H9 (cell line): ENCODE results near the gene CDKN2C. TPM values are rescaled to one million over a fixed set of nuclear protein-coding genes. Genes with fewer than 3 reads are reported as not detected.
"Not testable (repeated sequence)": the region's sequence is repeated elsewhere in the genome, so short reads cannot be mapped to it uniquely, and the experiment has no call there.

ENCODE experiments used
- DNase-seq: peaks from one replicate; pipeline ENCODE4 v3.0.0-alpha.2; 2017
- H2AFZ ChIP-seq: one replicate; pipeline ENCODE4 v1.6.1; 2013; ENCODE audit warnings: mild to moderate bottlenecking, low read length, control low read depth, moderate library complexity
- H2AK5ac ChIP-seq: 2 replicates; pipeline ENCODE4 v1.6.1; 2013; ENCODE audit warnings: low read length, control low read depth, mixed read lengths; ENCODE audit not compliant: insufficient read length
- H2BK120ac ChIP-seq: one replicate; pipeline ENCODE4 v1.6.1; 2013; ENCODE audit warnings: low read depth, mild to moderate bottlenecking, low read length, control low read depth, inconsistent platforms; ENCODE audit not compliant: poor library complexity, severe bottlenecking
- H2BK12ac ChIP-seq: 2 replicates; pipeline ENCODE4 v1.6.1; 2013; ENCODE audit warnings: low read length, control low read depth, mixed read lengths, low read depth; ENCODE audit not compliant: insufficient read length
- H2BK15ac ChIP-seq: 2 replicates; pipeline ENCODE4 v1.6.1; 2013; ENCODE audit warnings: low read depth, low read length, control low read depth
- H2BK20ac ChIP-seq: one replicate; pipeline ENCODE4 v1.6.1; 2013; ENCODE audit warnings: low read depth, mild to moderate bottlenecking, low read length, control low read depth, inconsistent platforms; ENCODE audit not compliant: poor library complexity, severe bottlenecking
- H2BK5ac ChIP-seq: 2 replicates; pipeline ENCODE4 v1.6.1; 2013; ENCODE audit warnings: low read length, control low read depth, mixed read lengths; ENCODE audit not compliant: insufficient read length
- H3K14ac ChIP-seq: 2 replicates; pipeline ENCODE4 v1.6.1; 2013; ENCODE audit warnings: low read length, control low read depth; ENCODE audit not compliant: insufficient read depth
- H3K18ac ChIP-seq: 2 replicates; pipeline ENCODE4 v1.6.1; 2013; ENCODE audit warnings: low read depth, mild to moderate bottlenecking, mixed read lengths, low read length, control low read depth; ENCODE audit not compliant: insufficient read length
- H3K23ac ChIP-seq: 2 replicates; pipeline ENCODE4 v1.6.1; 2013; ENCODE audit warnings: low read length, control low read depth, mixed read lengths, low read depth; ENCODE audit not compliant: insufficient read length
- H3K23me2 ChIP-seq: 2 replicates; pipeline ENCODE4 v1.6.1; 2013; ENCODE audit warnings: low read depth, mild to moderate bottlenecking, mixed read lengths, low read length, control low read depth; ENCODE audit not compliant: insufficient read length, poor library complexity, severe bottlenecking
- H3K27ac ChIP-seq: 2 replicates; pipeline ENCODE4 v1.5.1; 2013; ENCODE audit warnings: low read length, control low read depth, mixed read lengths, low read depth; ENCODE audit not compliant: insufficient read length
- H3K27me3 ChIP-seq: 2 replicates; pipeline ENCODE4 v1.6.1; 2013; ENCODE audit warnings: low read length, control low read depth, inconsistent platforms; ENCODE audit not compliant: insufficient read depth
- H3K4ac ChIP-seq: 2 replicates; pipeline ENCODE4 v1.6.1; 2013; ENCODE audit warnings: low read depth, mild to moderate bottlenecking, control low read depth, inconsistent platforms, low read length, moderate library complexity
- H3K4me1 ChIP-seq: 2 replicates; pipeline ENCODE4 v1.6.1; 2013; ENCODE audit warnings: low read length, control low read depth, inconsistent platforms; ENCODE audit not compliant: insufficient read depth
- H3K4me2 ChIP-seq: 2 replicates; pipeline ENCODE4 v1.6.1; 2013; ENCODE audit warnings: low read length, control low read depth, mixed read lengths; ENCODE audit not compliant: insufficient read length, insufficient read depth
- H3K56ac ChIP-seq: 2 replicates; pipeline ENCODE4 v1.6.1; 2013; ENCODE audit warnings: low read depth, mild to moderate bottlenecking, mixed read lengths, low read length, control low read depth; ENCODE audit not compliant: insufficient read length
- H3K79me1 ChIP-seq: 2 replicates; pipeline ENCODE4 v1.6.1; 2013; ENCODE audit warnings: low read depth, mild to moderate bottlenecking, moderate library complexity, low read length, control low read depth, inconsistent platforms; ENCODE audit not compliant: insufficient read depth, poor library complexity, severe bottlenecking
- H3K79me2 ChIP-seq: 2 replicates; pipeline ENCODE4 v1.6.1; 2013; ENCODE audit warnings: low read length, control low read depth, inconsistent platforms; ENCODE audit not compliant: insufficient read depth
- H3K9ac ChIP-seq: 2 replicates; pipeline ENCODE4 v1.6.1; 2013; ENCODE audit warnings: low read length, control low read depth, mixed read lengths; ENCODE audit not compliant: insufficient read length; ENCODE audit errors: extremely low read depth
- H3K9me3 ChIP-seq: one replicate; pipeline ENCODE4 v1.6.1; 2013; ENCODE audit warnings: low read depth, low read length, inconsistent platforms; ENCODE audit not compliant: control insufficient read depth
- H3T11ph ChIP-seq: one replicate; pipeline ENCODE4 v1.6.1; 2013; ENCODE audit warnings: mild to moderate bottlenecking, low read length, control low read depth, inconsistent platforms
- H4K20me1 ChIP-seq: one replicate; pipeline ENCODE4 v1.6.1; 2013; ENCODE audit not compliant: control insufficient read depth, insufficient read length, insufficient read depth
- H4K5ac ChIP-seq: 2 replicates; pipeline ENCODE4 v1.6.1; 2013; ENCODE audit warnings: low read depth, mild to moderate bottlenecking, mixed read lengths, low read length, control low read depth; ENCODE audit not compliant: insufficient read length
- H4K8ac ChIP-seq: replicated peaks from 2 replicates; pipeline ENCODE4 v1.6.1; 2013; ENCODE audit warnings: low read length, control low read depth, mixed read lengths, low read depth; ENCODE audit not compliant: insufficient read length
- H4K91ac ChIP-seq: 2 replicates; pipeline ENCODE4 v1.6.1; 2013; ENCODE audit warnings: low read depth, mild to moderate bottlenecking, moderate library complexity, mixed read lengths, low read length, control low read depth; ENCODE audit not compliant: insufficient read length
- H3K27ac Mint-ChIP-seq, 3 experiments: 2 replicates in 2 of 3; 3 replicates in 1 of 3; pipeline ENCODE4 v1.8.0; 2020 to 2021; ENCODE audit warnings: mixed read lengths in 3 of 3, mild to moderate bottlenecking in 1 of 3, moderate library complexity in 1 of 3
- H3K27me3 Mint-ChIP-seq: 2 replicates; pipeline ENCODE4 v1.8.0; 2021; ENCODE audit warnings: low read depth, mild to moderate bottlenecking, moderate library complexity, mixed read lengths
- H3K36me3 Mint-ChIP-seq, 3 experiments: 2 replicates in 2 of 3; 3 replicates in 1 of 3; pipeline ENCODE4 v1.8.0; 2020 to 2021; ENCODE audit warnings: low read depth in 3 of 3, mixed read lengths in 3 of 3; ENCODE audit not compliant: insufficient read depth in 1 of 3
- H3K4me1 Mint-ChIP-seq, 2 experiments: 2 replicates each; pipeline ENCODE4 v1.8.0; 2020; ENCODE audit warnings: mixed read lengths in 2 of 2
- H3K4me3 Mint-ChIP-seq, 2 experiments: 2 replicates in 1 of 2; 3 replicates in 1 of 2; pipeline ENCODE4 v1.8.0; 2020 to 2021; ENCODE audit warnings: mild to moderate bottlenecking in 2 of 2, mixed read lengths in 2 of 2, moderate library complexity in 1 of 2
- H3K9me3 Mint-ChIP-seq, 2 experiments: 2 replicates in 1 of 2; 3 replicates in 1 of 2; pipeline ENCODE4 v1.8.0; 2020; ENCODE audit warnings: mild to moderate bottlenecking in 2 of 2, mixed read lengths in 2 of 2, moderate library complexity in 1 of 2
- CTCF ChIP-seq: fragments of 200-600 bp; sonication (generic); conservative IDR thresholded peaks from 3 replicates; pipeline ENCODE4 v1.8.0; 2021; ENCODE audit warnings: antibody characterized with exemption, mild to moderate bottlenecking
- WGBS: extraction: QIAGEN DNeasy Blood & Tissue Kit; methylation state at CpG from one replicate; pipeline ENCODE4 v1.1.7; 2013; ENCODE audit warnings: missing lambda C conversion rate, low lambda C conversion rate, mixed read lengths; ENCODE audit not compliant: insufficient read length; ENCODE audit errors: extremely low coverage; 5-methylcytosine and 5-hydroxymethylcytosine counted together
- total RNA-seq: library from RNA; stranded (reverse); gene quantifications from 2 replicates; pipeline ENCODE4 v1.2.1, GENCODE V29; 2021

The CDKN2C gene
- total RNA-seq, 1 experiment from 2014 or later: not detected

GRCh38 chr1:51002516-51002915, 32.5 kb downstream of the CDKN2C start:
- no peak overlapping the region for H3K9ac ChIP-seq
- no peak overlapping the region for H4K91ac ChIP-seq
- Mint-ChIP-seq H3K4me1 (peaks cover 2 to 3% of the 10 kb centered on the region in 2 experiments; a peak in 1 of 4 replicates), H3K9me3 (no peaks in the 10 kb centered on the region), H3K36me3 (no peaks in the 10 kb centered on the region; a peak in 1 of 7 replicates), H3K27ac (no peak overlapping the region; a peak in 1 of 7 replicates), H3K4me3 (no peak overlapping the region), H3K27me3 (peaks cover 8% of the 10 kb centered on the region)
- H2AFZ ChIP-seq: no peak overlapping the region
- DNase-seq: no peak
- no peak overlapping the region for H3K27ac ChIP-seq
- no peaks in the 10 kb centered on the region for H4K20me1 ChIP-seq
- WGBS: no CpG with 5 or more reads among the region's 6 CpGs
- H3K18ac ChIP-seq: no peak overlapping the region
- no peak overlapping the region for H3K56ac ChIP-seq
- no peaks in the 10 kb centered on the region for H3K27me3 ChIP-seq
- H2BK120ac ChIP-seq: no peak overlapping the region
- no peak overlapping the region for H2BK5ac ChIP-seq
- no peak overlapping the region for H3K23ac ChIP-seq
- no peaks in the 10 kb centered on the region for H3K4me1 ChIP-seq
- no peak overlapping the region for H2BK15ac ChIP-seq
- no peaks in the 10 kb centered on the region for H3K79me1 ChIP-seq
- no peak overlapping the region for H2BK20ac ChIP-seq
- H3K9me3 ChIP-seq: no peaks in the 10 kb centered on the region
- no peaks in the 10 kb centered on the region for H3K79me2 ChIP-seq
- H3K4me2 ChIP-seq: no peak overlapping the region
- no peaks in the 10 kb centered on the region for H3K23me2 ChIP-seq
- H2BK12ac ChIP-seq: no peak overlapping the region
- TF ChIP-seq CTCF: no peak
- H4K8ac ChIP-seq: no peak overlapping the region
- no peak overlapping the region for H2AK5ac ChIP-seq
- no peak overlapping the region for H3K4ac ChIP-seq
- H3T11ph ChIP-seq: no peak overlapping the region
- H4K5ac ChIP-seq: no peak overlapping the region
- no peak overlapping the region for H3K14ac ChIP-seq

GRCh38 chr1:51005549-51005948, 35.5 kb downstream of the CDKN2C start:
- H3K27me3 Mint-ChIP-seq: peaks cover 13% of the 10 kb centered on the region
- H2AFZ ChIP-seq, H3K4me1 Mint-ChIP-seq: not testable (repeated sequence)

More at GRCh38 chr1:51005549-51005948, 35.5 kb downstream of the CDKN2C start:
- not testable (repeated sequence) for H2BK12ac ChIP-seq, DNase-seq, H4K8ac ChIP-seq, H2BK120ac ChIP-seq, H3K27ac Mint-ChIP-seq, H3K4me1 ChIP-seq, H3K79me1 ChIP-seq, H3K9me3 ChIP-seq, H4K20me1 ChIP-seq, H3K23me2 ChIP-seq, H3K9me3 Mint-ChIP-seq, H2BK5ac ChIP-seq, H2AK5ac ChIP-seq, H4K5ac ChIP-seq, H3K4me3 Mint-ChIP-seq, H3K9ac ChIP-seq, H4K91ac ChIP-seq, H3K36me3 Mint-ChIP-seq, H3K79me2 ChIP-seq, H3K27me3 ChIP-seq, H2BK15ac ChIP-seq, H3K56ac ChIP-seq, H3T11ph ChIP-seq, H3K23ac ChIP-seq, H3K27ac ChIP-seq, H3K4ac ChIP-seq, H3K4me2 ChIP-seq, H3K14ac ChIP-seq, H2BK20ac ChIP-seq
- H3K18ac ChIP-seq: peak overlapping the region; percentile 38
- no CpG with 5 or more reads among the region's 4 CpGs for WGBS
